Gastroesophageal sphincter (tissue), 3 donors: ENCODE results near the gene RANBP3.

Experiments used
- CTCF ChIP-seq, 4 experiments: fragments of 200-600 bp in 2 of 4; fragments of 450-650 bp in 2 of 4; sonication (generic) in 1 of 4; IDR thresholded peaks; one replicate each; pipeline ENCODE4 v1.5.1; 2017 to 2019; ENCODE audit warnings: antibody characterized with exemption in 4 of 4, mild to moderate bottlenecking in 2 of 4, moderate library complexity in 2 of 4
- POLR2A ChIP-seq, 2 donors: fragments of 450-650 bp; IDR thresholded peaks; one replicate each; pipeline ENCODE4 v1.6.1; 2017; ENCODE audit warnings: antibody characterized with exemption in 2 of 2, mild to moderate bottlenecking in 2 of 2, moderate library complexity in 1 of 2
- POLR2AphosphoS5 ChIP-seq: sonication (generic); formaldehyde crosslinking; IDR thresholded peaks from one replicate; pipeline ENCODE4 v1.6.1; 2017; ENCODE audit warnings: antibody characterized with exemption

- TF ChIP-seq CTCF (IDR thresholded peaks at IDR 0.05) (no peak), POLR2A (IDR thresholded peaks at IDR 0.05) (no peak), POLR2AphosphoS5 (no peak)
Measured at GRCh38 chr19:5984600-5984999, 6.7 kb upstream of the RANBP3 start.
